Measurements from ENCODE around the gene RHOT1.
"Not testable (repeated sequence)": the region's sequence is repeated elsewhere in the genome, so short reads cannot be mapped to it uniquely, and the experiment has no call there.

RHOT1 gene

GRCh38 chr17:32159586-32160438 is 17.5 kb downstream of the RHOT1 start:
- no peak for DNase-seq (ENCODE audit: low read depth in 2 of 2)

GRCh38 chr17:32160526-32160925 is 18.2 kb downstream of the RHOT1 start:
- no peak for DNase-seq (ENCODE audit: low read depth in 2 of 2)

- no peak for DNase-seq (ENCODE audit: low read depth in 2 of 2)
These were observed 18.7 kb downstream of the RHOT1 start for GRCh38 chr17:32161029-32161428.

- no peak for DNase-seq (ENCODE audit: low read depth in 2 of 2)
These were observed 19.4 kb downstream of the RHOT1 start for GRCh38 chr17:32161506-32162365.

GRCh38 chr17:32174889-32175288 is 32.6 kb downstream of the RHOT1 start:
- DNase-seq (ENCODE audit: low read depth in 2 of 2) = no peak

- not testable (repeated sequence) for DNase-seq (ENCODE audit: low read depth in 2 of 2)
These were observed 36.4 kb downstream of the RHOT1 start for GRCh38 chr17:32178679-32179078.

GRCh38 chr17:32179103-32179502 is 36.8 kb downstream of the RHOT1 start:
- not testable (repeated sequence) for DNase-seq (ENCODE audit: low read depth in 2 of 2)

GRCh38 chr17:32179526-32179925 is 37.2 kb downstream of the RHOT1 start:
- DNase-seq (ENCODE audit: low read depth in 2 of 2) = not testable (repeated sequence)

GRCh38 chr17:32180262-32180661 is 38.0 kb downstream of the RHOT1 start:
- DNase-seq (ENCODE audit: low read depth in 2 of 2) = not testable (repeated sequence)

GRCh38 chr17:32185875-32186274 is 43.6 kb downstream of the RHOT1 start:
- no peak for DNase-seq (ENCODE audit: low read depth in 2 of 2)

- no peak for DNase-seq (ENCODE audit: low read depth in 2 of 2)
These were observed 45.0 kb downstream of the RHOT1 start for GRCh38 chr17:32187271-32187670.

GRCh38 chr17:32189343-32189742 is 47.0 kb downstream of the RHOT1 start:
- DNase-seq (ENCODE audit: low read depth in 2 of 2) = no peak

GRCh38 chr17:32191306-32191705 is 49.0 kb downstream of the RHOT1 start:
- DNase-seq (ENCODE audit: low read depth in 2 of 2) = no peak

- no peak for DNase-seq (ENCODE audit: low read depth in 2 of 2)
These were observed 50.1 kb downstream of the RHOT1 start for GRCh38 chr17:32192379-32192778.

GRCh38 chr17:32197987-32198386 is 55.7 kb downstream of the RHOT1 start:
- DNase-seq (ENCODE audit: low read depth in 2 of 2) = no peak

- no peak for DNase-seq (ENCODE audit: low read depth in 2 of 2)
These were observed 64.6 kb downstream of the RHOT1 start for GRCh38 chr17:32206861-32207260.

GRCh38 chr17:32208436-32208835 is 66.1 kb downstream of the RHOT1 start:
- no peak for DNase-seq (ENCODE audit: low read depth in 2 of 2)

GRCh38 chr17:32209608-32210007 is 67.3 kb downstream of the RHOT1 start:
- no peak for DNase-seq (ENCODE audit: low read depth in 2 of 2)

- no peak for DNase-seq (ENCODE audit: low read depth in 2 of 2)
These were observed 69.4 kb downstream of the RHOT1 start for GRCh38 chr17:32211671-32212070.

GRCh38 chr17:32215696-32216095 is 73.4 kb downstream of the RHOT1 start:
- no peak for DNase-seq (ENCODE audit: low read depth in 2 of 2)

- DNase-seq (ENCODE audit: low read depth in 2 of 2) = no peak
These were observed 80.3 kb downstream of the RHOT1 start for GRCh38 chr17:32222621-32223020.

GRCh38 chr17:32223703-32224102 is 81.4 kb downstream of the RHOT1 start:
- no peak for DNase-seq (ENCODE audit: low read depth in 2 of 2)

- no peak for DNase-seq (ENCODE audit: low read depth in 2 of 2)
These were observed 84.6 kb downstream of the RHOT1 start for GRCh38 chr17:32226886-32227285.

All from stimulated activated CD4-positive, alpha-beta T cell treated with anti-CD3 and anti-CD28 coated beads, Interleukin-1b, Interleukin-23, amount 100 ng/mL, for 4 hours (primary cell).